Stimulated activated CD4-positive, alpha-beta T cell treated with anti-CD3 and anti-CD28 coated beads, Interleukin-4, amount 100 ng/mL, for 24 hours (primary cell): ENCODE data around the gene SLC27A1.
"Not testable (repeated sequence)": the region's sequence is repeated elsewhere in the genome, so short reads cannot be mapped to it uniquely, and the experiment has no call there.

Experiments used
- DNase-seq: peaks from one replicate; pipeline ENCODE4 v3.0.0-alpha.2; 2020

The SLC27A1 gene

GRCh38 chr19:17457616-17458015 is 12.7 kb upstream of the SLC27A1 start:
- DNase-seq, result no peak

- DNase-seq, result no peak
These were observed 11.4 kb upstream of the SLC27A1 start for GRCh38 chr19:17458970-17459369.

- no peak for DNase-seq
These were observed 9.7 kb upstream of the SLC27A1 start, which contains the start of gene NXNL1 for GRCh38 chr19:17460372-17461230. NXNL1 (minus strand) TSS chr19:17460926; CDS start chr19:17460869, 57 bp downstream.

- no peak for DNase-seq
These were observed 3.9 kb upstream of the SLC27A1 start for GRCh38 chr19:17466487-17466850.

GRCh38 chr19:17467471-17468301 is 2.6 kb upstream of the SLC27A1 start:
- DNase-seq, result no peak

GRCh38 chr19:17468302-17469091 is 1.8 kb upstream of the SLC27A1 start:
- DNase-seq, result no peak

GRCh38 chr19:17469092-17469480 is 1.2 kb upstream of the SLC27A1 start:
- DNase-seq, result no peak

GRCh38 chr19:17469481-17470067 is 750 bp upstream of the SLC27A1 start:
- DNase-seq, result peak; percentile 88

- no peak for DNase-seq
These were observed 1.2 kb downstream of the SLC27A1 start for GRCh38 chr19:17471410-17472125.

GRCh38 chr19:17473041-17473440 is 2.7 kb downstream of the SLC27A1 start:
- DNase-seq, result no peak

GRCh38 chr19:17475011-17475540 is 4.8 kb downstream of the SLC27A1 start:
- not testable (repeated sequence) for DNase-seq

- no peak for DNase-seq
These were observed 5.3 kb downstream of the SLC27A1 start for GRCh38 chr19:17475541-17476115.

- DNase-seq, result no peak
These were observed 9.0 kb downstream of the SLC27A1 start for GRCh38 chr19:17479325-17479791.

GRCh38 chr19:17481986-17482385 is 11.7 kb downstream of the SLC27A1 start:
- no peak for DNase-seq

- DNase-seq, result no peak
These were observed 12.7 kb downstream of the SLC27A1 start for GRCh38 chr19:17482877-17483604.

GRCh38 chr19:17483605-17484002 is 13.3 kb downstream of the SLC27A1 start:
- no peak for DNase-seq

GRCh38 chr19:17484520-17485185 is 14.3 kb downstream of the SLC27A1 start:
- DNase-seq, result no peak

GRCh38 chr19:17486545-17487240 is 16.4 kb downstream of the SLC27A1 start:
- no peak for DNase-seq
